Measurements from ENCODE around the gene RIC1. TPM values are rescaled to one million over a fixed set of nuclear protein-coding genes. Genes with fewer than 3 reads are reported as not detected.
A peak's percentile ranks its signal among the peaks of the same experiment; 100 is the strongest.

RIC1 gene
- total RNA-seq, 1 experiment from 2014 or later: 25.5 TPM

GRCh38 chr9:5629312-5630080 lies 589 bp downstream of the RIC1 start:
- Histone ChIP-seq H3K27ac (ENCODE audit: low read depth, low read length) (peak overlapping the region; percentile 92), H4K20me1 (ENCODE audit: insufficient read depth) (no peaks in the 10 kb centered on the region), H2AFZ (ENCODE audit: low read depth, low read length, poor library complexity, severe bottlenecking) (no peak overlapping the region), H3K79me2 (ENCODE audit: insufficient read depth, low read length) (peaks cover 60% of the 10 kb centered on the region), H3K9me2 (ENCODE audit: insufficient read depth) (no peaks in the 10 kb centered on the region), H3K9me3 (ENCODE audit: control insufficient read depth in 1 of 2, insufficient read depth in 1 of 2, low read depth in 1 of 2, low read length in 2 of 2) (no peaks in the 10 kb centered on the region), H3K9ac (ENCODE audit: low read length) (peak overlapping the region; percentile 93), H3K27me3 (ENCODE audit: insufficient read depth, low read length) (no peaks in the 10 kb centered on the region), H3K36me3 (ENCODE audit: control insufficient read depth in 1 of 2, insufficient read depth in 2 of 2, low read length in 2 of 2) (no peaks in the 10 kb centered on the region), H3K4me3 (replicated peaks in 1 of 2; ENCODE audit: low read depth in 1 of 2, low read length in 2 of 2) (peak overlapping the region; percentile 72 to 93), H3K4me2 (ENCODE audit: low read length) (peak overlapping the region; percentile 87), H3K4me1 (ENCODE audit: control insufficient read depth in 1 of 2, insufficient read depth in 2 of 2, low read length in 2 of 2) (peaks cover 39 to 51% of the 10 kb centered on the region in 2 experiments)
- ChIA-PET POLR2A (interaction anchor here (0.7 to 1.6 kb wide), 5 partner anchors 19 to 180 kb away, joined by 3 to 9 read pairs (median 6); partner anchors contain the start of gene CD274), RAD21 (ENCODE audit: low non-redundant PET in 1 of 2, low total read pairs in 2 of 2, uncharacterized antibody in 2 of 2, unreplicated experiment in 2 of 2) (no interaction called here), CTCF (interaction anchor here (1.3 kb wide), 1 partner anchor 29 kb away, joined by 5 read pairs; no protein-coding TSS in a partner anchor)
- intact Hi-C loops (cut with micrococcal nuclease): loop anchor here (2.0 kb wide), 1 partner anchor 85 kb away; no protein-coding TSS in a partner anchor
- ATAC-seq (peak; percentile 16), DNase-seq (ENCODE audit: low read depth, low spot score) (no peak)
- no TSS peak for BruUV-seq (replicated peaks)
- TF ChIP-seq TCF7L2 (IDR thresholded peaks at IDR 0.05; ENCODE audit: borderline replicate concordance, extremely low read depth, insufficient read depth, insufficient read length) (no peak), EGR1 (IDR thresholded peaks at IDR 0.05; ENCODE audit: low read depth) (no peak), ZFX (IDR thresholded peaks at IDR 0.05) (0 out of 2 replicates have a peak, but pooled peaks have one; percentile 33), ATF3 (IDR thresholded peaks at IDR 0.05) (no peak), SP1 (IDR thresholded peaks at IDR 0.05; ENCODE audit: low read depth) (no peak), ZBTB33 (IDR thresholded peaks at IDR 0.05; ENCODE audit: extremely low read depth, insufficient replicate concordance, low read length) (no peak), JUND (IDR thresholded peaks at IDR 0.05) (no peak), RAD21 (IDR thresholded peaks at IDR 0.05; ENCODE audit: low read depth) (0 out of 2 replicates have a peak, but pooled peaks have one; percentile 1), YY1 (IDR thresholded peaks at IDR 0.05; ENCODE audit: extremely low read depth, insufficient replicate concordance, low read depth, low read length) (no peak), EZH2phosphoT487 (IDR thresholded peaks at IDR 0.05; ENCODE audit: borderline replicate concordance) (no peak)

All from HCT116 (cell line).